Mammary epithelial cell (primary cell): ENCODE measurements around the gene YARS1.

ENCODE experiments used
- EZH2 ChIP-seq: IDR thresholded peaks from 2 replicates; pipeline ENCODE4 v1.6.1; 2012; ENCODE audit warnings: low read length, inconsistent platforms, borderline replicate concordance
- TF ChIP-seq, protein P1 (sequence below), 2 donors: IDR thresholded peaks in 1 of 2; conservative IDR thresholded peaks in 1 of 2; 2 replicates each; pipeline ENCODE4 v1.5.1; 2011 to 2012; ENCODE audit warnings: inconsistent platforms in 2 of 2, low read length in 2 of 2, mild to moderate bottlenecking in 2 of 2, control low read depth in 1 of 2, low read depth in 1 of 2; ENCODE audit not compliant: insufficient read depth in 1 of 2; ENCODE audit errors: extremely low read depth in 1 of 2

DNA sequence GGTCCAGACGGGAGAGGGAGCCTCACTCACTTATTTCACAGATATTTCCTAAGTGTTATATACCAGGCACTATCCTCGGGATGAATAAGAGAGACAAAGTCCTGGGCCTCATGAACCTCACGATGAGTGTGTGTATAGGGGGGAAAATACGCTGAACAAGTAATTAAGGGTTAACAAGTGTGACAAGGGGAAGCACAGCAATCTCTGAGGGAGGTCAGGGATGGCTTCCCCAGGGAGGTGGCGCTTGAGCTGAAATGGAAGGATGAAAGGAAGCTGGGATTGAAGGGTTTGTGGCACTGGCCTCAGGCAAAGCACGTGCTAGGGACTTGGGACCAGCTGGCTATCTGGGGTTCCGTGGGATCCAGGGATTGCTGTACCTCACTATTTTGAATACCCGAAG, 68.2 kb downstream of the YARS1 start:
- TF ChIP-seq, protein P1, sequence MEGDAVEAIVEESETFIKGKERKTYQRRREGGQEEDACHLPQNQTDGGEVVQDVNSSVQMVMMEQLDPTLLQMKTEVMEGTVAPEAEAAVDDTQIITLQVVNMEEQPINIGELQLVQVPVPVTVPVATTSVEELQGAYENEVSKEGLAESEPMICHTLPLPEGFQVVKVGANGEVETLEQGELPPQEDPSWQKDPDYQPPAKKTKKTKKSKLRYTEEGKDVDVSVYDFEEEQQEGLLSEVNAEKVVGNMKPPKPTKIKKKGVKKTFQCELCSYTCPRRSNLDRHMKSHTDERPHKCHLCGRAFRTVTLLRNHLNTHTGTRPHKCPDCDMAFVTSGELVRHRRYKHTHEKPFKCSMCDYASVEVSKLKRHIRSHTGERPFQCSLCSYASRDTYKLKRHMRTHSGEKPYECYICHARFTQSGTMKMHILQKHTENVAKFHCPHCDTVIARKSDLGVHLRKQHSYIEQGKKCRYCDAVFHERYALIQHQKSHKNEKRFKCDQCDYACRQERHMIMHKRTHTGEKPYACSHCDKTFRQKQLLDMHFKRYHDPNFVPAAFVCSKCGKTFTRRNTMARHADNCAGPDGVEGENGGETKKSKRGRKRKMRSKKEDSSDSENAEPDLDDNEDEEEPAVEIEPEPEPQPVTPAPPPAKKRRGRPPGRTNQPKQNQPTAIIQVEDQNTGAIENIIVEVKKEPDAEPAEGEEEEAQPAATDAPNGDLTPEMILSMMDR (conservative IDR thresholded peaks at IDR 0.05 in 1 of 2, IDR thresholded peaks at IDR 0.05 in 1 of 2; ENCODE audit: extremely low read depth in 1 of 2, insufficient read depth in 1 of 2, low read depth in 1 of 2, low read length in 2 of 2): no peak
- no peak for TF ChIP-seq EZH2
